Left cardiac atrium (tissue), 4 donors: ENCODE data around the gene NSUN4. TPM values are rescaled to one million over a fixed set of nuclear protein-coding genes. Genes with fewer than 3 reads are reported as not detected.
"Not testable (repeated sequence)": the region's sequence is repeated elsewhere in the genome, so short reads cannot be mapped to it uniquely, and the experiment has no call there.

Experiments used
- ATAC-seq, 2 donors: fragments of 200-7000 bp; cut with Tn5 transposase; one replicate each; pipeline ENCODE4 v1.9.1; 2020; ENCODE audit warnings: mild to moderate bottlenecking in 2 of 2, moderate library complexity in 2 of 2
- DNase-seq: peaks from one replicate; pipeline ENCODE4 v3.0.0-alpha.2; 2020
- intact Hi-C, 2 donors: fragments of 100-400 bp; cut with DNase I; formaldehyde crosslinking; loops; one replicate each; pipeline versions ENCODE4 v1.14.1 to v1.15.1; 2022 to 2023
- long read RNA-seq: library from polyadenylated mRNA; unstranded; transcript quantifications from one replicate; pipeline ENCODE4 v2.0.0, GENCODE V29; 2021
- total RNA-seq, 2 donors: library from RNA; stranded (reverse); fragmentation: NEBNext Ultra II Directional; extraction: Animal tissue kit (Norgen Biotek cat#: 25700); gene quantifications; one replicate each; pipeline ENCODE4 v1.2.1, GENCODE V29; 2021
- donor health status: DM: no; HTN: yes; CAD: no.
- donor health status: DM: no; HTN: yes; CAD: no; lungs with severe emphysema.
- donor health status: DM: yes; HTN: yes; CAD: no.
- donor health status: Dilated cardiomyopathy.

Gene NSUN4
- total RNA-seq, result 10 to 100 TPM; 13.4 to 17.4 TPM
- long read RNA-seq, full-length matches to known transcripts, result 7 of 14 reads
- long read RNA-seq, partial matches to known transcripts, result 6 of 14 reads
- long read RNA-seq, other reads (novel, unspliced or antisense), result 1 of 14 reads

DNA sequence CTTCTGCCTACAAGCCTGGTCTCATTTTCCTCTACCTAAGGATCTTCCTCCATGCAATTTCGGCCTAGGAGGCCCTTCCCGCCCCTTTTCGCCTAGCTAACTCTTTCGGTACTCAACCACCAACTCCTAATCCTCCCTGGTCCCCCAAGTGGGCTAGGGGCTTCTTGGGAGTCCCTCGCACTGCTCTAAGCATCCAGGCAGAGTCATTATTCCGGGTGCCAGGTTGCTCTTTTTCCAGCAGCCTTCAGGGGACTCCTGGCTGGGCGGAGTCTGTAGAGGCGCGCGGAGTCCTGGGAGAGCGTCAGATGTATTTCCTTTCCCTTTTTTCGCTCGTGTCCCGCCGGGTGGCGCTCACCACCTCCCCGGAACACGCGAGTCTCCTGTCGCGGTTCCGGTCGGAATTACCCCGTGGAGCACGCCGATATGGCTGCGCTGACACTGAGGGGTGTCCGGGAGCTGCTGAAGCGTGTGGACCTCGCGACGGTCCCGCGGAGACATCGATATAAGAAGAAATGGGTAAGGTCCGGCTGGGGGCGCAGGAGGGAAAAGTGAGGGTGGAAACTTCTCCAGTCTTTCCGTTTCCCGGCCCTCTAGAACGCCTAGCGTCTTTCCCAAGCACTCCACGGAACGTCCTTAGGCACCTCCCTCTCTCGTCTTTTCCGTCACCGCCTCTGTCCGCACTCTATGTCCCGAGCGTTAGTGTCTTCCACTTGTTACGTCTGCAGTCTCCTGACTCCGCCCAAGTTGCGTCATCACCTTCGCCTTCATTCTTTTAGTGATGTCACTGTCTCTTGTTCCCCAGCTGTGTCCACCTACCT, at the start of gene NSUN4:
NSUN4 (plus strand) TSS at position 404 of the 818 bp plus-strand sequence; CDS start at position 424, 20 bp downstream.
- intact Hi-C loops, result loop anchor here (2.0 to 10.0 kb wide), 3 partner anchors 38 to 96 kb away; partner anchors contain the start of genes LRRC41 (in 1 of the 2), RAD54L (in 1 of the 2) and UQCRH (in 1 of the 2)
- ATAC-seq, result peak; percentile 96
- DNase-seq, result peak; percentile 94

DNA sequence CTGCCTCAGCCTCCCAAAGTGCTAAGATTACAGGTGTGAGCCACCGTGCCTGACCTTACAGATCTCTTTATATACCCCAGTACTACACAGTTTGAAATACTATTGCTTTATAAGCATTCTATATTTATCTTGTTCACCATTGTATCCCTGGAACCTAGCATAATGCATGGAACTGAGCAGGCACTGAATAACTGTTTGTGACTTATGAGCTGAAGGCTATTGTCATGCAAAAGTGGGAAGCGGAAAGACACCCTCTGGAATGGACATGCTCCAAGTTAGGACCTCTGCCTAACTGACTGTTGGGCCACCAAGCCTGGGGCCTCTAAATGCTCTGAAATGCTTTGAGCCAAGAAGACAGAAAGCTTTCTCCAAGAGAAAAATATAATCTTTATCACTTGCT, 45.3 kb upstream of the NSUN4 start:
- intact Hi-C loops, result no loop called here
- ATAC-seq, result no peak

GRCh38 chr1:46298387-46298786, 42.2 kb upstream of the NSUN4 start:
- no peak for DNase-seq
- intact Hi-C loops, result no loop called here
- no peak for ATAC-seq

More for the DNA sequence above, 45.3 kb upstream of the NSUN4 start:
- no peak for DNase-seq

DNA sequence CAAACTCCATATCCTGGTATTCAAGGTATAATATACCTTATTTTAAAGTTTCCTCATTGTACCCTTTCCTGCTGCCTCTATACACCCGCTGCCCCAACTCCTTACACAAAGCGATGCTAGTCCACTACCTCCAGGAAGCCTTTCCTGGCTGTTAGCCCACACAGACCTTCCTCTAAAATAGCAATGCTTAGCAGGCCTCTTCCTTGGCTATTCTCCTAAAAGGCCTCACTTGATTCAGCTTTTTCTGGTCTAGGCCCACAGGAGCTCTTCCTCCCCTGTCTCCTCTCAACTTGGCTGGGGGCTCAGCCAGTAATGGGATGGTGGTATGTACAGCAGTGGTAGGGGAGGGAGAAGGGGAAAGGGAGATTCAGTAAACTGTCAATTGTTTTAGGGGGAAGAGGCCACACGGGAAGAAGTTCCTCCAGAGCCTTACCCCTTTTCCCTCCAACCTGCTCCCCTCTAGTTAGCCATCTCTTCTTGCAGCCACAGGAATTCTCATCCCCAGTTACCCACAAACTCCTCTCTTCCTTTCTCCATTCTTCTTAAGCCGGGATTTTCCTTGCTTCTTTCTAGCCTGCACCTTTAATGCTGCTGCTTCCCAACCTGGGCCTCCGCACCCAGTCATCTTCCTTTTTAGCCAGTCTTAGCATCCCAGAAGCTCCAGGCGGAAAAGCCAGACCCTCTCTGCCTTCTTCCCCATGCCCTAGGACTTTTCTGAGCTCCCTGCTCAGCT, 39.8 kb upstream of the NSUN4 start:
- ATAC-seq (no peak), DNase-seq (peak; percentile 42)
- intact Hi-C loops, result no loop called here

GRCh38 chr1:46301406-46301807, 39.2 kb upstream of the NSUN4 start:
- intact Hi-C loops, result no loop called here
- DNase-seq (no peak), ATAC-seq (no peak)

DNA sequence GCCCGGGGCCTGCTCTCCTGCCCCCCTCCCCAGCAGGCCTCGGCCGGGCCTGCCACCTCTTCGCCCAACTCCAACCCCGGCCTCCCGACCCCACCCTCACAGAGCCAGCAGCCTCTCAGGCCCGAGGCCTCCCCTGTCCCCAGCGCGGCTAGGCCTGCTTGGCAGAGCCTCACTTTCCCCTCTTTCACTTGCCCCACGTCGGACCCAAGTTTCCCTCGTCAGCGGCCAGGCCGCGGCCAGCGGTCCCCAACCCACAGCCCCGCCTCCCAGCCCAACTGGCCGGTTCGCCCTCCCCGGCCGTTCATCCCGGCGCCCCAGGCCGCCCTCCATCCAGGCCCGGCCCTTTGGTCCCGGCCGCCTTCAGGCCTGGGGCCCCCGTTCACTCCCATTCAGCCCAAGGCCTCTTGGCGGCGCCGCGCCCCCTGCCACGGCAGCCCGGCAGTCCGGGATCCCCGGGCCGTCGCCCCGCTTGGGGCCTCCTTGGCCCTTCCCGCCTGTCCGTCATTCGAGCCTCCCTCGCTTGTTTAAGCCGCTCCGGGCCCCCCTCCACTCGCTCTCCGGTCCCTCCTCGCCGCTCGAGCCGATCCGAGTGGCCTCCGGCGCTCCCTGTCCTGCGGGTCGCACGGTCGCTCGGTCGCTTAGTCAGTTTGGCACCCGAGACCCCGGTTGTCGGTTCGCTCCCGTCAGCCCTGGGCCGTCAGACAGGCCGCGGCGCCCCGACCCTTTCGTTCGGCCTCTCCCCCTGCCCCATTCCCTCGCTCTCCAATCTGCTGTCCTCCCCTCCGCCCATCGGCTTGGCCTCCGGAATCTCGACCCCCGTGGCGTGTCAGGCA, 38.6 kb upstream of the NSUN4 start:
- DNase-seq, result peak; percentile 64
- intact Hi-C loops, result loop anchor here in 1 of 2 donors (2.0 kb wide), 1 partner anchor 39 kb away; the partner anchor contains the start of gene NSUN4
- ATAC-seq, result peak; percentile 31 to 36

DNA sequence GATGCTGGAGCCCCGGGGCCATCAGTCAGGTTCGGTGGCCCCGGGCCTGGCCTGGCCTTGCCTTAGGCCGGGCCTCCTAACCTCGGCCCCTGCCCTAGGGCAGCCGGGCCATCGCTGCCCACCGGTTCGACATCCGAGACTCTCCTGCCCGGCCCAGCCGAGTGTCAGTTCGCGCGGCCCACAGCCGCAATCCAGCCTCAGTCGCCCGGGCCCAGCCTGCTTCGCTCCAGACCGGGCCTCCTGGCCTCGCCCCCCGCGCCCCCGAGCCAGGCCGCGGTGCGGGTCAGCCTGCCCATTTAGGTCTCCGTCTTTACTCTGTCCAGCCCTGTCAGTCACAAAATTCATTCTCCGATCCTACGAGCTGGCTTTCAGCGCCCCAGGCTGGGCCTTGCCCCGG, 38.0 kb upstream of the NSUN4 start:
- ATAC-seq (peak; percentile 39 to 42), DNase-seq (peak; percentile 52)
- intact Hi-C loops, result loop anchor here in 1 of 2 donors (2.0 kb wide), 1 partner anchor 38 kb away; the partner anchor contains the start of gene NSUN4

- ATAC-seq, result peak; percentile 92 to 93
- intact Hi-C loops, result loop anchor here in 1 of 2 donors (2.0 kb wide), 1 partner anchor 38 kb away; the partner anchor contains the start of gene NSUN4
- peak; percentile 96 for DNase-seq
Measured at GRCh38 chr1:46303038-46303871, 37.4 kb upstream of the NSUN4 start, which contains the start of the genes LRRC41 and UQCRH. Gene LRRC41, minus strand, starts transcription at chr1:46303616. Its CDS starts 294 bp downstream, at chr1:46303322. Gene UQCRH, plus strand, starts transcription at chr1:46303698. Its CDS starts 69 bp downstream, at chr1:46303767.

- intact Hi-C loops, result loop anchor here in 1 of 2 donors (2.0 kb wide), 1 partner anchor 37 kb away; the partner anchor contains the start of gene NSUN4
- DNase-seq (no peak), ATAC-seq (no peak)
Measured at GRCh38 chr1:46303872-46304326, 36.7 kb upstream of the NSUN4 start.

DNA sequence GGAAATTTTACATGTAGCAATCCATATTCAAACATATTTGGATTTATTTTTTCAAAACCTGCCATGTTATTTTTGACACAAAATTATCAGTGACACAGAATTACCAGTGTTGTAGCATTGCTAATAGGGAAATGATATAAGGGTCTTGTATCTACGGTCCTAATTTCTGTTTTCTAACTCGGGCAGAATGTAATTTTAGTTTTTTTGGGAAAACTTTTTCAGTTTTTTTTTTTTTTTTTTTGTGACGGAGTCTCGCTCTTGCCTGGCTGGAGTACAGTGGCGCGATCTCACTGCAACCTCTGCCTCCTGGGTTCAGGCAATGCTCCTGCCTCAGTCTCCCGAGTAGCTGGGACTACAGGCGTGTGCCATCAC, 34.5 kb upstream of the NSUN4 start:
- ATAC-seq (no peak), DNase-seq (no peak)
- intact Hi-C loops, result no loop called here

DNA sequence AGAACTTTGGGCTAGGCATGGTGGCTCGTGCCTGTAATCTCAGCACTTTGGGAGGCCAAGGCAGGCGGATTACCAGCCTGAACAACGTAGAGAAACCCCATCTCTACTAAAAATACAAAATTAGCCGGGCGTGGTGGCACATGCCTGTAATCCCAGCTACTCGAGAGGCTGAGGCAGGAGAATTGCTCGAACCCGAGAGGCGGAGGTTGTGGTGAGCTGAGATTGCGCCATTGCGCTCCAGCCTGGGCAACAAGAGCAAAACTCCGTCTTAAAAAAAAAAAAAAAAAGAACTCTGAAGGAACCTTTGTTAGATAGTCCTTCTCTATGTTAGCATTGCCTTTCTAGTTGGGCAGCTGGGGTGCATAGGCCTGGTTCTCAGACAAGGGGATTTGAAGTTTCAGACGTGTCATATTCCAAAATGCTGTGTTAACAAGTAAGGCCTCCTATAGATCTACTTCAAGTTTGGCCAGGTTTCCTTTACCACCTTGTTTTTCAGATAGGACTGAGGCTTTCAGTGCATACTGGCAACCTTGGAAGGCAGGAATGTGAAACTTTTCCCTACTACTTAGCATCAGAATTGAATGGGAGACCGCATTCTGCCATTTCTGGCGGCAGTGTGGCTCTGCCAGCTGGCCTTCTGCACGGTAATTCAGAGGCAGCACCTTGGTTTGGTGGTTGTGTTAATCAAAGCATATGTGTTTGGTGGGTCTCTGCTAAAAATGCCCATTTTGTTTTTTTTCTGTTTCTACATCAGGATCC, 31.0 kb upstream of the NSUN4 start:
- intact Hi-C loops, result no loop called here
- DNase-seq (no peak), ATAC-seq (no peak)

DNA sequence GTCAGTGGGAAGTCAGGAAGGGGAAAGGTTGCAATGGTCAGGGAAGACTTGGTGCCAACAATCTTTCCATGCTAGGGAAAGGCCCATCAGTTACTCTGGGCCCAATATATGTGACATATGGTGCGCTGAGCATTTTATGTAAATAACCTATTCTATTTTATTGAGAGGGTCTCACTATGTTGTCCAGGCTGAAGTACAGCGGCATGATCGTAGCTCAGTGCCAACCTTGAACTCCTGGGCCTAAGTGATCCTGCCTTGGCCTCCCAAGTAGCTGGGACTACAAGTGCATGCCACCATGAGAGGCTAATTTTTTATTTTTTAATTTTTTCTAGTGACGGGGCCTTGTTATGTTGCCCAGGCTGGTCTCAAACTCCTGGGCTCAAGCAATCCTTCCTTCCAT, 30.3 kb upstream of the NSUN4 start:
- ATAC-seq, result no peak
- intact Hi-C loops, result no loop called here
- no peak for DNase-seq

- ATAC-seq (no peak), DNase-seq (no peak)
- intact Hi-C loops, result no loop called here
Measured at GRCh38 chr1:46315669-46316403, 24.8 kb upstream of the NSUN4 start.

DNA sequence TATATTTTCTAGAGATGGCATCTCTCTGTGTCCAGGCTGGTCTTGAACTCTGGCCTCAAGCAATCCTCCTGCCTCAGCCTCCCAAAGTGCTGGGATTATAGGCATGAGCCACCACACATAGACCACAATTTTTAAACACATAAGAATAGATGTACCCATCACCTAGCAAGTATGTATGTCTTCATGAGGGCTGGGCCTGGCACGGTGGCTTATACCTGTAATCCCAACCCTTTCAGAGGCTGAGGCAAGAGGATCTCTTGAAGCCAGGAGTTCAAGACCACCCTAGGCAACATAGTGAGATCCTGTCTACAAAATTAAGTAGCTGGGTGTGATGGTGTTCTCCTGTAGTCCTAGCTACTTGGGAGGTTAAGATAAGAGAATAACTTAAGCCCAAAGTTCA, 23.3 kb upstream of the NSUN4 start:
- intact Hi-C loops, result no loop called here
- no peak for ATAC-seq
- DNase-seq, result no peak

GRCh38 chr1:46319301-46319700, 21.3 kb upstream of the NSUN4 start:
- DNase-seq, ATAC-seq, intact Hi-C loops: not testable (repeated sequence)
